CD8-positive, alpha-beta memory T cell (primary cell): ENCODE data around the gene PMIS2. TPM values are rescaled to one million over a fixed set of nuclear protein-coding genes. Genes with fewer than 3 reads are reported as not detected.
"Not testable (repeated sequence)": the region's sequence is repeated elsewhere in the genome, so short reads cannot be mapped to it uniquely, and the experiment has no call there.

Experiments used
- CTCF ChIA-PET: fragments of 350-600 bp; sonication (Branson Sonifier 250); formaldehyde crosslinking; loops from one replicate; lab custom pipeline; 2021; ENCODE audit warnings: antibody characterized with exemption; lab: Charles Lee
- POLR2A ChIA-PET: fragments of 350-600 bp; sonication (Branson Sonifier 250); formaldehyde crosslinking; loops from one replicate; lab custom pipeline; 2021; ENCODE audit warnings: antibody characterized with exemption; lab: Charles Lee
- DNase-seq, 5 donors: peaks; one replicate each; pipeline versions ENCODE4 v3.0.0 to v3.0.0-alpha.2; 2020 to 2022; ENCODE audit warnings: mixed read lengths in 1 of 5
- H3K27ac ChIP-seq: one replicate; pipeline ENCODE4 v1.7.0; 2013; ENCODE audit warnings: low read depth, mild to moderate bottlenecking, low read length, moderate library complexity
- H3K27me3 ChIP-seq: 2 replicates; pipeline ENCODE4 v1.7.0; 2013; ENCODE audit warnings: low read length, mild to moderate bottlenecking; ENCODE audit not compliant: insufficient read depth, poor library complexity, severe bottlenecking
- H3K36me3 ChIP-seq: 2 replicates; pipeline ENCODE4 v1.7.0; 2013; ENCODE audit warnings: mild to moderate bottlenecking, low read length, moderate library complexity; ENCODE audit not compliant: insufficient read depth
- H3K4me1 ChIP-seq: 2 replicates; pipeline ENCODE4 v1.7.0; 2013; ENCODE audit warnings: mild to moderate bottlenecking, low read length, moderate library complexity; ENCODE audit not compliant: insufficient read depth
- H3K4me3 ChIP-seq: 2 replicates; pipeline ENCODE4 v1.7.0; 2013; ENCODE audit warnings: mild to moderate bottlenecking, low read length
- H3K9me3 ChIP-seq: 2 replicates; pipeline ENCODE4 v1.7.0; 2013; ENCODE audit warnings: mild to moderate bottlenecking, low read length
- H3K27ac Mint-ChIP-seq, 8 donors: one replicate each; pipeline ENCODE4 v1.8.0; 2020 to 2021; ENCODE audit warnings: mixed read lengths in 8 of 8, mild to moderate bottlenecking in 6 of 8, inconsistent platforms in 3 of 8, moderate library complexity in 3 of 8
- H3K27me3 Mint-ChIP-seq, 2 donors: one replicate each; pipeline ENCODE4 v1.8.0; 2020 to 2021; ENCODE audit warnings: mixed read lengths in 2 of 2, mild to moderate bottlenecking in 1 of 2, moderate library complexity in 1 of 2
- H3K36me3 Mint-ChIP-seq, 3 donors: one replicate each; pipeline ENCODE4 v1.8.0; 2020 to 2021; ENCODE audit warnings: mixed read lengths in 3 of 3, inconsistent platforms in 1 of 3, mild to moderate bottlenecking in 1 of 3
- H3K4me1 Mint-ChIP-seq, 3 donors: one replicate each; pipeline ENCODE4 v1.8.0; 2020 to 2021; ENCODE audit warnings: mixed read lengths in 3 of 3, inconsistent platforms in 1 of 3, mild to moderate bottlenecking in 1 of 3
- H3K4me3 Mint-ChIP-seq, 7 donors: one replicate each; pipeline ENCODE4 v1.8.0; 2020 to 2021; ENCODE audit warnings: mixed read lengths in 7 of 7, mild to moderate bottlenecking in 6 of 7, moderate library complexity in 4 of 7, inconsistent platforms in 2 of 7
- H3K9me3 Mint-ChIP-seq, 5 donors: one replicate each; pipeline ENCODE4 v1.8.0; 2020 to 2022; ENCODE audit warnings: mixed read lengths in 5 of 5, mild to moderate bottlenecking in 3 of 5, moderate library complexity in 2 of 5, inconsistent platforms in 1 of 5
- polyA plus RNA-seq: library from polyadenylated mRNA; unstranded; fragments of 300-500 nt; fragmentation: Illumina TruSeq; gene quantifications from one replicate; pipeline ENCODE4 v1.2.3, GENCODE V29; 2021
- total RNA-seq, 2 experiments: library from RNA; stranded (reverse); gene quantifications; one replicate each; pipeline ENCODE4 v1.2.3, GENCODE V29; 2021

Gene PMIS2
- total and polyA plus RNA-seq, 3 experiments from 2014 or later: not detected

DNA sequence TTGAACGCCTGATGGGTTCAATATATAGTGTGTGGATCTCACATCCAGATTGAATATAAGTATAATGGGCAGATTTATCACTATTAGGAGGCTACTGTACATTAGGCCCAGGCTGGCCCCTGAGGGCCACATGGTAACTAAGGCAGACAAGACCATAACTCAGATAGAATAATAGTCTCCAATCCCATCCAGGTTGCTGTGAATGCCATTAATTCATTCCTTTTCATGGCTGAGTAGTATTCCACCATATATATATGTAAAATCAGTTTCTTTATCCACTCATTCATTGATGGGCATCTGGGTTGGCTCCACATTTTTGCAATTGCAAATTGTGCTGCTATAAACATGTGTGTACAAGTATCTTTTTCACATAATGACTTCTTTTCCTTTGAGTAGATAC is 8.1 kb upstream of the PMIS2 start:
- ChIA-PET POLR2A (no interaction called here), CTCF (no interaction called here)
- no peak overlapping the region for H3K27ac Mint-ChIP-seq
- no peak overlapping the region for H3K27ac ChIP-seq
- H3K36me3 ChIP-seq: no peaks in the 10 kb centered on the region
- DNase-seq: no peak
- no peak overlapping the region for H3K4me3 ChIP-seq
- no peaks in the 10 kb centered on the region for H3K27me3 ChIP-seq
- peaks cover 24 to 39% (median 38%) of the 10 kb centered on the region in 5 donors for H3K9me3 Mint-ChIP-seq
- no peak overlapping the region for H3K4me3 Mint-ChIP-seq
- H3K4me1 Mint-ChIP-seq: no peaks in the 10 kb centered on the region
- peaks cover 5% of the 10 kb centered on the region for H3K9me3 ChIP-seq
- peaks cover 0 to 25% (median 0%) of the 10 kb centered on the region in 3 donors for H3K36me3 Mint-ChIP-seq
- H3K27me3 Mint-ChIP-seq: peaks cover 13 to 38% of the 10 kb centered on the region in 2 donors
- H3K4me1 ChIP-seq: no peaks in the 10 kb centered on the region

DNA sequence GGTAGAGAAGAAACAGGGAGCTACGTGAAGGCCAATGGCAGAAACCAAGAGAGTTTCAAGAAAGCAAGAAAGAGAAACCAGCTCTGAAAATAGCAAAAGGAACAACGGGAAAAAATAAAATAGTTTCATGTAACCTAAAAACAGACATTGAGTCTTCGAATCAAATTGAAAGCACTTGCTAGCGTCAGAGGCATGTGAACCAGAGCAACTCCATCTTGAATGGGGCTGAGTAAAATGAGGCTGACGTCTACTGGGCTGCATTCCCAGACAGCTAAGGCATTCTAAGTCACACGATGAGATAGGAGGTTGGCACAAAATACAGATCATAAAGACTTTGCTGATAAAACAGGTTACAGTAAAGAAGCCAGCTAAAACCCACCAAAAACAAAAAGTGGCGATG is 7.3 kb upstream of the PMIS2 start:
- peaks cover 0 to 25% (median 0%) of the 10 kb centered on the region in 3 donors for H3K36me3 Mint-ChIP-seq
- no peak overlapping the region for H3K4me3 ChIP-seq
- ChIA-PET POLR2A (no interaction called here), CTCF (no interaction called here)
- no peaks in the 10 kb centered on the region for H3K27me3 ChIP-seq
- no peak overlapping the region for H3K4me3 Mint-ChIP-seq
- peaks cover 24 to 38% (median 35%) of the 10 kb centered on the region in 5 donors for H3K9me3 Mint-ChIP-seq
- H3K27me3 Mint-ChIP-seq: peaks cover 18 to 35% of the 10 kb centered on the region in 2 donors
- H3K4me1 ChIP-seq: no peaks in the 10 kb centered on the region
- DNase-seq: no peak
- no peak overlapping the region for H3K27ac ChIP-seq
- H3K36me3 ChIP-seq: no peaks in the 10 kb centered on the region
- no peaks in the 10 kb centered on the region for H3K4me1 Mint-ChIP-seq
- no peak overlapping the region for H3K27ac Mint-ChIP-seq
- peaks cover 5% of the 10 kb centered on the region for H3K9me3 ChIP-seq

DNA sequence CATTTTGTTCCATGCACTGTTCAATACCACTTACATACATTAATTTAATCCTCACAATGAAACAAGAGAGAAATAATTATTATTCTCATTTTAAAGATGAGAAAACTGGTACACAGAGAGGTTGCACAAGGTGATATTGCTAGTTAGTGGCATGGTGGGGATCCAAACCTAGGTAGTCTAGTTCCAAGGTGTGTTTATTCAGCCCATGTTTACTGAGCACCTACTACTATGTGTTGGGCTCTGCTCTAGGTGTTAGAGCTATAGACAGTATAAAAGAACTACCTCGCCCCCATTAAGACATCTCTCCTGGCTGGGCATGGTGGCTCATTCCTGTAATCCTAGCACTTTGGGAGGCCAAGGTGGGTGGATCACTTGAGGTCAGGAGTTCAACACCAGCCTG is 3.2 kb upstream of the PMIS2 start:
- Histone ChIP-seq H3K36me3 (no peaks in the 10 kb centered on the region), H3K27me3 (no peaks in the 10 kb centered on the region), H3K27ac (no peak overlapping the region), H3K4me3 (no peak overlapping the region), H3K4me1 (no peaks in the 10 kb centered on the region), H3K9me3 (no peaks in the 10 kb centered on the region)
- H3K36me3 Mint-ChIP-seq: peaks cover 0 to 2% (median 0%) of the 10 kb centered on the region in 3 donors
- ChIA-PET POLR2A (no interaction called here), CTCF (no interaction called here)
- H3K4me1 Mint-ChIP-seq: no peaks in the 10 kb centered on the region
- no peak for DNase-seq
- H3K27ac Mint-ChIP-seq: no peak overlapping the region
- H3K27me3 Mint-ChIP-seq: peaks cover 16 to 30% of the 10 kb centered on the region in 2 donors
- H3K4me3 Mint-ChIP-seq: no peak overlapping the region
- peaks cover under 1 to 7% (median 2%) of the 10 kb centered on the region in 5 donors for H3K9me3 Mint-ChIP-seq

DNA sequence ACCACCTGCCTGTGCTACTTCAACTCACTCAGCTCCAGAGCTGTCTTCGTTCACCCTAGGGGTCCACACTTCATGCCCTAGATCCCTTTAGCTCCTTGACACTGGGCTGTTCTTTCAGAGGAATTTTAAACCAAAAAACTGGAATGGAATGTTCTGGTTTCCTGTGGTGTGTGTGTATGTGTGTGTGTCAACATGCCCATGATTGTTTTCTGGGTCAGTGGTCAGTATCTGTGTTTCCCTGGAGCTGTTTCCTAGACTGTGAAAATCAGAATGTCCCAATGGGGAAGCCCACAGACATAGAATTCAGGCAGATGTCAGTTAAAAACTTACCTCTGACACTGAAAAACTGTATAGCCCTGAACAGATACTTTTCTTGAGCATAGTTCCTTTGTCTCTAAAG is 1.3 kb downstream of the PMIS2 start:
- ChIA-PET POLR2A (no interaction called here), CTCF (interaction anchor here (1.4 kb wide), 1 partner anchor 8 kb away, joined by 3 read pairs; no protein-coding TSS in a partner anchor)
- H3K9me3 ChIP-seq: no peaks in the 10 kb centered on the region
- DNase-seq: no peak
- H3K36me3 ChIP-seq: no peaks in the 10 kb centered on the region
- Mint-ChIP-seq H3K36me3 (no peaks in the 10 kb centered on the region), H3K27me3 (peaks cover 17 to 23% of the 10 kb centered on the region in 2 donors), H3K27ac (no peak overlapping the region), H3K9me3 (no peaks in the 10 kb centered on the region), H3K4me3 (no peak overlapping the region), H3K4me1 (no peaks in the 10 kb centered on the region)
- H3K4me3 ChIP-seq: no peak overlapping the region
- no peak overlapping the region for H3K27ac ChIP-seq
- H3K27me3 ChIP-seq: no peaks in the 10 kb centered on the region
- H3K4me1 ChIP-seq: no peaks in the 10 kb centered on the region

DNA sequence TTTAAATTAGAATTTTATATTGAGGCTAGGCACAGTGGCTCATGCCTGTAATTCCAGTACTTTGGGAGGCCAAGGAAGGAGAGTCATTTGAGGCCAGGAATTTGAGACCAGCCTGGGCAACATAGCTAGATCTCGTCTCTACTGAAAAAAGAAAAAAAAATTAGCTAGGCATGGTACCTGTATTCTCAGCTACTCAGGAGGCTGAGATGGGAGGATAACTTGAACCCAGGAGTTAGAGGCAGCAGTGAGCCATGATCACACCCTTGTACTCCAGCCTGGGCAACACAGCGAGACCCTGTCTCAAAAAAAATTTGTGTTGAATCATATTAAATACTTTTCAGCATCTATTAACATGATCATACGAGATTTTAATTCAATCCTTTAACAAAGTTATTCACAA is 4.9 kb downstream of the PMIS2 start:
- Histone ChIP-seq H3K9me3 (no peaks in the 10 kb centered on the region), H3K4me1 (no peaks in the 10 kb centered on the region), H3K36me3 (no peaks in the 10 kb centered on the region), H3K27ac (no peak overlapping the region), H3K4me3 (no peak overlapping the region), H3K27me3 (no peaks in the 10 kb centered on the region)
- Mint-ChIP-seq H3K9me3 (no peaks in the 10 kb centered on the region), H3K27ac (no peak overlapping the region), H3K27me3 (peaks cover 10 to 17% of the 10 kb centered on the region in 2 donors), H3K4me1 (no peaks in the 10 kb centered on the region), H3K4me3 (no peak overlapping the region), H3K36me3 (no peaks in the 10 kb centered on the region)
- ChIA-PET CTCF (no interaction called here), POLR2A (no interaction called here)
- DNase-seq: no peak

DNA sequence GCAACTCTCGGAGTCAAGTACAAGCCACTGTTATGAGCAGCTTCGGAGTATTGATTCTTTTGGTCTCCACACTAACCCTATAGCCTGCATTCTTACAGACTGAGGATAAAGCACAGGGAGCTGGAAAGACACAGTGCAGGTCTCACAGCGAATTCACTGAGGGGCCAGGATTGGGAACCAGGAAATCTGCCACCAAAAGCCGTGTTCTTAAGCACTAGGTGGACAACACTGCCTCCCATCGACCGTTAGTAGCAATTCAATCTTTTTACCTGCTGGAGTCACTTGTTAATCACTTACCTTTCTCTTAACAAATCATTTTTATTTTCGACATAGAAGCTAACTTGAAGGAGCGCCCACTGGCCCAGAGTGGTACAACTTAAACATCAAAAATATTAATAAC is 6.3 kb downstream of the PMIS2 start:
- POLR2A ChIA-PET: no interaction called here
- no peak overlapping the region for H3K4me3 ChIP-seq
- H3K27ac ChIP-seq: no peak overlapping the region
- H3K4me3 Mint-ChIP-seq: no peak overlapping the region
- no peaks in the 10 kb centered on the region for H3K36me3 ChIP-seq
- H3K36me3 Mint-ChIP-seq: no peaks in the 10 kb centered on the region
- CTCF ChIA-PET: interaction anchor here (0.6 to 1.5 kb wide), 6 partner anchors 9 to 97 kb away, joined by 3 to 5 read pairs (median 4); no protein-coding TSS in a partner anchor
- peak in 2 of 5 donors; percentile 11 to 28 for DNase-seq
- H3K27me3 Mint-ChIP-seq: peaks cover 6 to 19% of the 10 kb centered on the region in 2 donors
- no peaks in the 10 kb centered on the region for H3K9me3 ChIP-seq
- H3K4me1 ChIP-seq: no peaks in the 10 kb centered on the region
- no peaks in the 10 kb centered on the region for H3K9me3 Mint-ChIP-seq
- H3K27me3 ChIP-seq: no peaks in the 10 kb centered on the region
- peaks cover 0 to 2% (median 0%) of the 10 kb centered on the region in 3 donors for H3K4me1 Mint-ChIP-seq
- H3K27ac Mint-ChIP-seq: peak overlapping the region in 1 of 8 donors; percentile 60

DNA sequence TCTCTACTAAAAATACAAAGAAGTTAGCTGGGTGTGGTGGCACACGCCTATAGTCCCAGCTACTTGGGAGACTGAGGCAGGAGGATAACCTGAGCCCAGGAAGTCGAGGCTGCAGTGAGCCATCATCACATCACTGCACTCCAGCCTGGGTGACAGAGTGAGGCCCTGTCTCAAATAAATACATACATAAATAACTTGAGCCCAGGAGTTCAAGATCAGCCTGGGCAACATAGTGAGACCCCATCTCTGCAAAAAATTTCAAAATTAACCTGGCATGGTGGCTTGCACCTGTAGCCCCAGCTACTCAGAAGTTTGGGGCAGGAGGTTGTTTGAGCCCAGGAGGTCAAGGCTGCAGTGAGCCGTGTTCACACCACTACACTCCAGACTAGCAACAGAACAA is 9.1 kb downstream of the PMIS2 start:
- H3K9me3 Mint-ChIP-seq, H3K9me3 ChIP-seq, H3K36me3 Mint-ChIP-seq, CTCF ChIA-PET, H3K4me3 Mint-ChIP-seq, POLR2A ChIA-PET, H3K27ac ChIP-seq, H3K36me3 ChIP-seq, H3K27me3 ChIP-seq, H3K4me1 Mint-ChIP-seq, H3K4me1 ChIP-seq, H3K4me3 ChIP-seq, DNase-seq: not testable (repeated sequence)
- Mint-ChIP-seq H3K27ac (peak overlapping the region in 1 of 8 donors; percentile 77), H3K27me3 (peaks cover 5 to 26% of the 10 kb centered on the region in 2 donors)

DNA sequence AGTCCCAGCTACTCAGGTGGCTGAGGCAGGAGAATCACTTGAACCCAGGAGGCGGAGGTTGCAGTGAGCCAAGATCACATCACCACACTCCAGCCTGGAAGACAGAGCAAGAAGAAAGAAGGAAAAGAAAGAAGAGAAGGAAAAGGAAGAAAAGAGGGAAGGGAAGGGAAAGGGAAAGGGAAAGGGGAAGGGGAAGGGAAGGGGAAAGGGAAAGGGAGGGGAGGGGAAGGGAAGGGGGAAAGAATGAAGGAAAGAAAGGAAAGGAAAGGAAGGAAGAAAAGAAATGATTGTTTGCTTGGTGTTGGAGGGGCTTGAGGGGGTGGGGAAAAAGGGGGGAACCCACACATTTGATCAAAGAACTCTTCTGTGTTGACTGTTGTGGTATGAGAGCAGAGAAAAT is 10.0 kb downstream of the PMIS2 start:
- POLR2A ChIA-PET: no interaction called here
- Mint-ChIP-seq H3K27me3 (peaks cover 5 to 30% of the 10 kb centered on the region in 2 donors), H3K4me1 (peaks cover 0 to 2% (median 0%) of the 10 kb centered on the region in 3 donors), H3K36me3 (no peaks in the 10 kb centered on the region), H3K27ac (peak overlapping the region in 1 of 8 donors; percentile 63), H3K4me3 (no peak overlapping the region), H3K9me3 (no peaks in the 10 kb centered on the region)
- H3K4me3 ChIP-seq: no peak overlapping the region
- H3K36me3 ChIP-seq: no peaks in the 10 kb centered on the region
- no peaks in the 10 kb centered on the region for H3K4me1 ChIP-seq
- CTCF ChIA-PET: no interaction called here
- no peak overlapping the region for H3K27ac ChIP-seq
- no peaks in the 10 kb centered on the region for H3K27me3 ChIP-seq
- H3K9me3 ChIP-seq: no peaks in the 10 kb centered on the region
- no peak for DNase-seq
